SK-N-SH treated with all-trans-retinoic acid at 6 μM for 48 hours (cell line): ENCODE results near the gene DSCAM.

ENCODE experiments used
- ATAC-seq: fragments of 200-7000 bp; cut with Tn5 transposase; 3 replicates; pipeline ENCODE4 v1.9.1; 2020; ENCODE audit warnings: mild to moderate bottlenecking, moderate library complexity
- ARNTL ChIP-seq: fragments of 450-650 bp; formaldehyde crosslinking; IDR thresholded peaks from 2 replicates; pipeline ENCODE4 v1.5.0; 2020; ENCODE audit warnings: low read depth, mild to moderate bottlenecking, moderate library complexity, borderline replicate concordance
- CSDC2 ChIP-seq: fragments of 250-450 bp; sonication (Bioruptor Pico); IDR thresholded peaks from 2 replicates; pipeline ENCODE4 v1.5.0; 2020; ENCODE audit warnings: mild to moderate bottlenecking, moderate library complexity
- ESRRG ChIP-seq: fragments of 250-450 bp; sonication (Bioruptor Pico); IDR thresholded peaks from 2 replicates; pipeline ENCODE4 v1.6.1; 2021; ENCODE audit warnings: mild to moderate bottlenecking
- GLIS3 ChIP-seq: fragments of 250-450 bp; sonication (Bioruptor Pico); IDR thresholded peaks from 2 replicates; pipeline ENCODE4 v1.5.0; 2020; ENCODE audit warnings: mild to moderate bottlenecking, moderate library complexity
- ISL1 ChIP-seq: fragments of 250-450 bp; sonication (Bioruptor Pico); IDR thresholded peaks from 2 replicates; pipeline ENCODE4 v2.1.2; 2022; ENCODE audit warnings: mild to moderate bottlenecking, moderate library complexity
- PPARA ChIP-seq: fragments of 250-450 bp; sonication (Bioruptor Pico); IDR thresholded peaks from 2 replicates; pipeline ENCODE4 v1.5.0; 2020; ENCODE audit warnings: mild to moderate bottlenecking, borderline replicate concordance
- SNAI2 ChIP-seq: fragments of 250-450 bp; sonication (Bioruptor Pico); IDR thresholded peaks from 2 replicates; pipeline ENCODE4 v1.5.0; 2020; ENCODE audit warnings: mild to moderate bottlenecking, moderate library complexity
- TCF4 ChIP-seq: fragments of 250-450 bp; sonication (Bioruptor Pico); IDR thresholded peaks from 2 replicates; pipeline ENCODE4 v1.8.0; 2021; ENCODE audit warnings: mild to moderate bottlenecking, moderate library complexity, borderline replicate concordance
- TOX ChIP-seq: fragments of 250-450 bp; sonication (Bioruptor Pico); IDR thresholded peaks from 2 replicates; pipeline ENCODE4 v1.8.0; 2021; ENCODE audit warnings: mild to moderate bottlenecking, moderate library complexity, borderline replicate concordance
- ZC3H10 ChIP-seq: fragments of 250-450 bp; sonication (Bioruptor Pico); IDR thresholded peaks from 2 replicates; pipeline ENCODE4 v1.5.1; 2021; ENCODE audit warnings: mild to moderate bottlenecking, moderate library complexity
- ZFP3 ChIP-seq: fragments of 250-450 bp; sonication (Bioruptor Pico); IDR thresholded peaks from 2 replicates; pipeline ENCODE4 v1.5.0; 2020; ENCODE audit warnings: mild to moderate bottlenecking, moderate library complexity
- ZNF565 ChIP-seq: fragments of 450-650 bp; formaldehyde crosslinking; conservative IDR thresholded peaks from 2 replicates; pipeline ENCODE4 v1.5.0; 2020; ENCODE audit warnings: low read depth, mild to moderate bottlenecking, moderate library complexity
- ZNF70 ChIP-seq: fragments of 450-650 bp; formaldehyde crosslinking; IDR thresholded peaks from 2 replicates; pipeline ENCODE4 v1.5.0; 2020; ENCODE audit warnings: mild to moderate bottlenecking, moderate library complexity
- ZNF8 ChIP-seq: fragments of 450-650 bp; formaldehyde crosslinking; IDR thresholded peaks from 2 replicates; pipeline ENCODE4 v1.5.0; 2020; ENCODE audit warnings: mild to moderate bottlenecking, moderate library complexity
- TF ChIP-seq, protein P1 (sequence below): fragments of 250-450 bp; sonication (Bioruptor Pico); IDR thresholded peaks from 2 replicates; pipeline ENCODE4 v1.5.1; 2021; ENCODE audit warnings: mild to moderate bottlenecking, moderate library complexity
- TF ChIP-seq, protein P2 (sequence below): fragments of 250-450 bp; sonication (Bioruptor Pico); IDR thresholded peaks from 2 replicates; pipeline ENCODE4 v1.5.1; 2020; ENCODE audit warnings: low read depth, mild to moderate bottlenecking, moderate library complexity
- TF ChIP-seq, protein P3 (sequence below): fragments of 250-450 bp; sonication (Bioruptor Pico); IDR thresholded peaks from 2 replicates; pipeline ENCODE4 v1.5.0; 2020; ENCODE audit warnings: mild to moderate bottlenecking, moderate library complexity
- TF ChIP-seq, protein P4 (sequence below): fragments of 250-450 bp; sonication (Bioruptor Pico); IDR thresholded peaks from 2 replicates; pipeline ENCODE4 v1.8.0; 2020; ENCODE audit warnings: mild to moderate bottlenecking, moderate library complexity, borderline replicate concordance

The DSCAM gene

DNA sequence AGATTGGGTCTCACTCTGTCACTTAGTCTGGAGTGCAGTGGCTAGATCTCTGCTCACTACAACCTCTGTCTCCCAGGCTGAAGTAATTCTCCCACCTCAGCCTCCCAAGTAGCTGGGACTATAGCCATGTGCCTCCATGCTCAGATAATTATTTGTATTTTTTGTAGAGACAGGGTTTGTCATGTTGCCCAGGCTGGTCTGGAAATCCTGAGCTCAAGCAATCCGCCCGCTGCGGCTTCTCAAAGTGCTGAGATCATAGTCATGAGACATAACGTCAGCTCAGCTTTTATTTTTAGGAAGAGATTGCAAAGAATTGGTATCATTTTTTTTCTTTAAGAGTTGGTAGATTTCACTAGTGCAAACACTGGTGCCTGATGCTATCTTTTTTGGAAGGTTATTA, 244.9 kb downstream of the DSCAM start (continued):
- TF ChIP-seq, protein P1, sequence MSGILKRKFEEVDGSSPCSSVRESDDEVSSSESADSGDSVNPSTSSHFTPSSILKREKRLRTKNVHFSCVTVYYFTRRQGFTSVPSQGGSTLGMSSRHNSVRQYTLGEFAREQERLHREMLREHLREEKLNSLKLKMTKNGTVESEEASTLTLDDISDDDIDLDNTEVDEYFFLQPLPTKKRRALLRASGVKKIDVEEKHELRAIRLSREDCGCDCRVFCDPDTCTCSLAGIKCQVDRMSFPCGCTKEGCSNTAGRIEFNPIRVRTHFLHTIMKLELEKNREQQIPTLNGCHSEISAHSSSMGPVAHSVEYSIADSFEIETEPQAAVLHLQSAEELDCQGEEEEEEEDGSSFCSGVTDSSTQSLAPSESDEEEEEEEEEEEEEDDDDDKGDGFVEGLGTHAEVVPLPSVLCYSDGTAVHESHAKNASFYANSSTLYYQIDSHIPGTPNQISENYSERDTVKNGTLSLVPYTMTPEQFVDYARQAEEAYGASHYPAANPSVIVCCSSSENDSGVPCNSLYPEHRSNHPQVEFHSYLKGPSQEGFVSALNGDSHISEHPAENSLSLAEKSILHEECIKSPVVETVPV: no peak
- no peak for TF ChIP-seq SNAI2 (CRISPR knock-in tag)

DNA sequence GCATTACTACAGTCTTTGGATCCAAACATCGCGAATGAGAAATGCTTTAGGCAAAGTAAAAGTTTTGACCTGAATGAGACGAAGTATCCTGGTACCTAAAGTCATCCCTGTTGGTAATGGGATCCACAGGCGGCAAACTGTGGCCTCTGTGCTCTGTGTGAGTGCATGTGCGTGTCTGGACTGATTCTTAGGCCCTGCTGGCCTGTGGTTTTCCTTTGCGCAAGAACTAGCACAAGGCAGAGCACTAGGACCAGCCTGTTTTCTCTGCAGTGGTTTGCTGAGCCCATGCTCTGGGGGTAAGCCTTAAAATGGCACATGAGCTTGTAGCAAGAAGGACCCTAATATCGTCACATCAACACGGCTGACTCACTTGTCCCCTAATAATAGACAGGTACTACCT, 251.2 kb downstream of the DSCAM start:
- TF ChIP-seq, protein P2, sequence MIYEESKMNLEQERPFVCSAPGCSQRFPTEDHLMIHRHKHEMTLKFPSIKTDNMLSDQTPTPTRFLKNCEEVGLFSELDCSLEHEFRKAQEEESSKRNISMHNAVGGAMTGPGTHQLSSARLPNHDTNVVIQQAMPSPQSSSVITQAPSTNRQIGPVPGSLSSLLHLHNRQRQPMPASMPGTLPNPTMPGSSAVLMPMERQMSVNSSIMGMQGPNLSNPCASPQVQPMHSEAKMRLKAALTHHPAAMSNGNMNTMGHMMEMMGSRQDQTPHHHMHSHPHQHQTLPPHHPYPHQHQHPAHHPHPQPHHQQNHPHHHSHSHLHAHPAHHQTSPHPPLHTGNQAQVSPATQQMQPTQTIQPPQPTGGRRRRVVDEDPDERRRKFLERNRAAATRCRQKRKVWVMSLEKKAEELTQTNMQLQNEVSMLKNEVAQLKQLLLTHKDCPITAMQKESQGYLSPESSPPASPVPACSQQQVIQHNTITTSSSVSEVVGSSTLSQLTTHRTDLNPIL (CRISPR knock-in tag): no peak
- TF ChIP-seq, protein P3, sequence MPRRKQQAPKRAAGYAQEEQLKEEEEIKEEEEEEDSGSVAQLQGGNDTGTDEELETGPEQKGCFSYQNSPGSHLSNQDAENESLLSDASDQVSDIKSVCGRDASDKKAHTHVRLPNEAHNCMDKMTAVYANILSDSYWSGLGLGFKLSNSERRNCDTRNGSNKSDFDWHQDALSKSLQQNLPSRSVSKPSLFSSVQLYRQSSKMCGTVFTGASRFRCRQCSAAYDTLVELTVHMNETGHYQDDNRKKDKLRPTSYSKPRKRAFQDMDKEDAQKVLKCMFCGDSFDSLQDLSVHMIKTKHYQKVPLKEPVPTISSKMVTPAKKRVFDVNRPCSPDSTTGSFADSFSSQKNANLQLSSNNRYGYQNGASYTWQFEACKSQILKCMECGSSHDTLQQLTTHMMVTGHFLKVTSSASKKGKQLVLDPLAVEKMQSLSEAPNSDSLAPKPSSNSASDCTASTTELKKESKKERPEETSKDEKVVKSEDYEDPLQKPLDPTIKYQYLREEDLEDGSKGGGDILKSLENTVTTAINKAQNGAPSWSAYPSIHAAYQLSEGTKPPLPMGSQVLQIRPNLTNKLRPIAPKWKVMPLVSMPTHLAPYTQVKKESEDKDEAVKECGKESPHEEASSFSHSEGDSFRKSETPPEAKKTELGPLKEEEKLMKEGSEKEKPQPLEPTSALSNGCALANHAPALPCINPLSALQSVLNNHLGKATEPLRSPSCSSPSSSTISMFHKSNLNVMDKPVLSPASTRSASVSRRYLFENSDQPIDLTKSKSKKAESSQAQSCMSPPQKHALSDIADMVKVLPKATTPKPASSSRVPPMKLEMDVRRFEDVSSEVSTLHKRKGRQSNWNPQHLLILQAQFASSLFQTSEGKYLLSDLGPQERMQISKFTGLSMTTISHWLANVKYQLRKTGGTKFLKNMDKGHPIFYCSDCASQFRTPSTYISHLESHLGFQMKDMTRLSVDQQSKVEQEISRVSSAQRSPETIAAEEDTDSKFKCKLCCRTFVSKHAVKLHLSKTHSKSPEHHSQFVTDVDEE: no peak
- no peak for TF ChIP-seq SNAI2 (CRISPR knock-in tag)
- no peak for TF ChIP-seq ESRRG
- TF ChIP-seq GLIS3: no peak
- TF ChIP-seq ISL1: no peak
- no peak for ATAC-seq

DNA sequence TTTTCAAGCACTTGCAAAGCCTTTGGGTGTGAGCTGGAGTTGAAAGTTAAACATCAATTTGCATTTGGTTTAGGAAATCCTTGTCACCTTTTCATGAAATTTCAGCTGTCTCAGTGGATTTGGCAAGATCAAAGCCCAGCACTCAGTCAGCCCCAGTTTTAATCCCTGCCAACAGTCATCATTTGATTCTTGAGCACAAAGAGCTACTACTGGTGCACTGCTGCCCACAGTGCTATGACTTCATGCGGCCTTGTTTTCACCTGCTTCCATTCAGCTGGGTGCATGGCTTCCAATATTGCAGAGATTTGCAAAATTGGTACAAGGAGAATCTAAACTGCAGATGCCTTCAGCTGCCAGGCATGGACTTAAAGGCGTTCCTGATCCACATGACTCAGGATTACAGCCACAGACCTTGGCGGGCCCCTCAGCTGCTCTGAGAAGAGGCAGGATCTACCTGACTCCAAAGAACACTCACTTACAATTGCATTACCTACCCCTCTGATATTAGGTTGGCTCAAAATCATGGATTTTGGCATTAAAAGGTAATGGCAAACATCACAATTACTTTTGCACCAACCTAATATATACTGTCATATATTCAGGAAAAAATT, 259.1 kb downstream of the DSCAM start:
- ATAC-seq: no peak

DNA sequence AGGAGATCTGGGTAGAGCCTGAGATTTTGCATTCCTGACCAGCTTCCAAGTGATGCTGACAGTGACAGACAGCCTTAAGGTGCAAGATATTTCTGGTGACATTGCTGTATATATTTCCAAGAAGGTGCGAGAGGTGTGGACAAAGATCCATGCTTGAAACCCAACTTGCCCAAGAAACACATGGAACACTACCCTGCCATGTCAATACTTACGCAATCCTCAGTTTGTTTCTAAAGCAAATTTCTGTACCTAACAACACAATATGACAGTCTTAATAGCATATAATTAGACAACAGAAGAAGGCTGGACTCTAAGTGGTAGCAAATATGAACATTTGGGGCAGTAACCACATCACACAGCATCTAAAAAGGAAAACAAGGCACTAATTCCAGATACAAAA, 260.4 kb downstream of the DSCAM start:
- TF ChIP-seq ZFP3: no peak
- TF ChIP-seq PPARA (CRISPR knock-in tag): no peak
- no peak for TF ChIP-seq ARNTL (CRISPR knock-in tag)
- TF ChIP-seq CSDC2 (CRISPR knock-in tag): no peak
- TF ChIP-seq GLIS3: no peak
- TF ChIP-seq ZNF565 (CRISPR knock-in tag): no peak
- no peak for ATAC-seq

More for the DNA sequence above, 259.1 kb downstream of the DSCAM start:
- TF ChIP-seq ZNF70 (CRISPR knock-in tag) (no peak), GLIS3 (no peak), TOX (no peak)
- TF ChIP-seq, protein P3: no peak

DNA sequence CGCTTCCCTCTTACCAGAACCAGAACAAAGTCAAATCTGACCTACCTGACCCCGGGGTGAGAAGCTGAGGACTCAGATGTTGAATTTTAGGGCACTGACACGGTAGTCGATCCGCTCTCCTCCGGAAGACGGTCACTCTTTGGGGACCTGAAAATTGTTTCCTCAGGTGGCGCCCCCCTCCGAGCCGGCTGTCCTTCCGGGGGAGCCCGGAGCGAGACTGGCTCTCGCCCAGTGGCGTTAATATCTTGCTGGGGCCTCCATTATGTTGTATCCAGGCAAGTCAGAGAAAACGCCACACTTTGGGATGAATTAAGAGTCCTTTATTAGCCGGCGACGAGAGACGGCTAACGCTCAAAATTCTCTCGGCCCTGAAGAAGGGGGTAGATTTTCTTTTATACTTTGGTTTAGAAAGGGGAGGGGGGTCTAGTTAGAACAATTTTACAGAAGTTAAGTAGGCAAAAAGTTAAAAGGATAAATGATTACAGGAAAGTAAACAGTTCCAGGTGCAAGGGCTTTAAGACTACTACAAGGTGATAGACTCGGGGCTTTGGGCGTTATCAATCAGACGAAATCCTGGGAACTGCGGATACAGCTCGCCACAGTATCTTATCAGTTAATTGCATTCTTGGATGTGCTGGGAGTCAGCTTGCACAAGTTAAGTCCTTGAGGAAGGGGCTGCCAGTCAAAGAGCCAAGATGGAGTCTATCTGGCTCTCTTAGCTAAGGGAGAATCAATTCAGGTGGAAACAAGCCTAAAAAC, 269.5 kb downstream of the DSCAM start:
- no peak for TF ChIP-seq ARNTL (CRISPR knock-in tag)
- TF ChIP-seq GLIS3: no peak
- no peak for TF ChIP-seq ZNF70 (CRISPR knock-in tag)
- TF ChIP-seq ZC3H10 (CRISPR knock-in tag): no peak
- no peak for ATAC-seq

DNA sequence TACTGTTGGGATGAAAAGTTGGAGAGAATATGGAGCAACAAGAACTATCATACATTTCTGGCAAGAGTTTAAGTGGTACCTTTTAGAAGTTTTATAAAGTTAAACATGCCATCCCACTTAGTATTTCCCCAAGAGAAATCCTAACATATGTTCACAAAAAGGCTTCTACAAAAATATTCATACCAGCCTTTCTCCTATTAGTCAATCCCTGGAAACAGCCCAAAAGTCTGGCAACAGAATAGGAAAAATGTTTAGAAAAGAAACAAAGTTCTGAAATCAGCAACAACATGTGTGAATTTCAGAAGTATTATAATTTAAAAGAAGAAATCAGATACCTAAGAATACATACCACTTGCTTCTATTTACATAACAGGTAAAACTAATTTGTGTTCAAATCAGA, 271.0 kb downstream of the DSCAM start:
- no peak for ATAC-seq
- TF ChIP-seq SNAI2 (CRISPR knock-in tag): no peak
- no peak for TF ChIP-seq ZNF565 (CRISPR knock-in tag)
- TF ChIP-seq ZFP3: no peak
- no peak for TF ChIP-seq TCF4 (CRISPR knock-in tag)
- TF ChIP-seq, protein P4, sequence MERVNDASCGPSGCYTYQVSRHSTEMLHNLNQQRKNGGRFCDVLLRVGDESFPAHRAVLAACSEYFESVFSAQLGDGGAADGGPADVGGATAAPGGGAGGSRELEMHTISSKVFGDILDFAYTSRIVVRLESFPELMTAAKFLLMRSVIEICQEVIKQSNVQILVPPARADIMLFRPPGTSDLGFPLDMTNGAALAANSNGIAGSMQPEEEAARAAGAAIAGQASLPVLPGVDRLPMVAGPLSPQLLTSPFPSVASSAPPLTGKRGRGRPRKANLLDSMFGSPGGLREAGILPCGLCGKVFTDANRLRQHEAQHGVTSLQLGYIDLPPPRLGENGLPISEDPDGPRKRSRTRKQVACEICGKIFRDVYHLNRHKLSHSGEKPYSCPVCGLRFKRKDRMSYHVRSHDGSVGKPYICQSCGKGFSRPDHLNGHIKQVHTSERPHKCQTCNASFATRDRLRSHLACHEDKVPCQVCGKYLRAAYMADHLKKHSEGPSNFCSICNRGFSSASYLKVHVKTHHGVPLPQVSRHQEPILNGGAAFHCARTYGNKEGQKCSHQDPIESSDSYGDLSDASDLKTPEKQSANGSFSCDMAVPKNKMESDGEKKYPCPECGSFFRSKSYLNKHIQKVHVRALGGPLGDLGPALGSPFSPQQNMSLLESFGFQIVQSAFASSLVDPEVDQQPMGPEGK (CRISPR knock-in tag): no peak
- TF ChIP-seq ZNF8 (CRISPR knock-in tag): no peak
- no peak for TF ChIP-seq ZNF70 (CRISPR knock-in tag)
- no peak for TF ChIP-seq CSDC2 (CRISPR knock-in tag)
- TF ChIP-seq ISL1: no peak
- TF ChIP-seq GLIS3: no peak
- TF ChIP-seq TOX: no peak
